SH-SY5Y (cell line): ENCODE data around the gene ADPRHL1.

Source experiments
- GATA2 ChIP-seq: IDR thresholded peaks from 2 replicates; pipeline ENCODE4 v1.6.1; 2011; ENCODE audit warnings: mild to moderate bottlenecking, low read depth, low read length
- GATA3 ChIP-seq: IDR thresholded peaks from 2 replicates; pipeline ENCODE4 v1.6.1; 2011; ENCODE audit warnings: low read depth, mild to moderate bottlenecking, low read length, moderate library complexity

The ADPRHL1 gene

DNA sequence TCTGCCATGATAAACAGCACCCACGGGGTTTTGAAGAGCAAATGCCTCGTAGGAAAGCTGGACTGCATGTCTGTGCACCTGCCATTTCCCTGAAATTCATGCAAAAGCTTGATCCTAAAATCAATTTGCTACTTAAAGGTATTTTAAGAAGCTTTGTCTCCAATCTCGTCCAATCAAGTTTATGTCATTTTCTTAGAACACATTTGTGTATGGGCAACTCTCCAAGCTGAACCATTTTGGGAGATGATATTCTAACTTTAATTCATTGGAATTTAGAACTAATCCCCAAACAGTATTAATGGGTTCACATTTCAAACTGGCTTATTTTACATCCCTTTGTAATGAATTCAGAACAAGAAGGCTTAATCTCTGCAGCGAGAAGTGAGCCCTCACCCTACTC lies 822 bp downstream of the ADPRHL1 start:
- TF ChIP-seq GATA2 (no peak), GATA3 (no peak)

DNA sequence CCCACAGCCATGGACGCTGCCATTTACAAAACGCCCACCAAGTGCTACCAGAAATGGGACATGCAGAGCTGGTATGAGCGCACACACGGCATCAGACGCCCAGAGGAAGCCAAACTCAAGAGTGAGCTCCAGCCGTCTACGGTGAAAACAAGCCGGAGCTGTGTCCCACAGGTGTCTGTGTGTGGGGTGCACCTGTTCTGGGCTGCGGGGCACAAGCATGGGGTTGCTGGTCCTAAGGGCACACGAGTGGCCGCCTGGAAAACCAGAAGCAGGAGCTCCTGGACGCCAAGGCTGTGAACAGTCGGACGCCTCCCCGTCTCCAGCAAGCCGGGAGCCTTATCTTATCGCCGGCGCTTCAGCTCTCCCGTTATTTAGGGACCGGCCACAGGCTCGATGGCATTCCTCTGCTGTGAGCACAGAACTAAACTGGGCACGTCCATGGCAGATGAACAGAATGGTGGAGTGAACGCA lies 1.3 kb downstream of the ADPRHL1 start:
- TF ChIP-seq GATA3 (no peak), GATA2 (no peak)

DNA sequence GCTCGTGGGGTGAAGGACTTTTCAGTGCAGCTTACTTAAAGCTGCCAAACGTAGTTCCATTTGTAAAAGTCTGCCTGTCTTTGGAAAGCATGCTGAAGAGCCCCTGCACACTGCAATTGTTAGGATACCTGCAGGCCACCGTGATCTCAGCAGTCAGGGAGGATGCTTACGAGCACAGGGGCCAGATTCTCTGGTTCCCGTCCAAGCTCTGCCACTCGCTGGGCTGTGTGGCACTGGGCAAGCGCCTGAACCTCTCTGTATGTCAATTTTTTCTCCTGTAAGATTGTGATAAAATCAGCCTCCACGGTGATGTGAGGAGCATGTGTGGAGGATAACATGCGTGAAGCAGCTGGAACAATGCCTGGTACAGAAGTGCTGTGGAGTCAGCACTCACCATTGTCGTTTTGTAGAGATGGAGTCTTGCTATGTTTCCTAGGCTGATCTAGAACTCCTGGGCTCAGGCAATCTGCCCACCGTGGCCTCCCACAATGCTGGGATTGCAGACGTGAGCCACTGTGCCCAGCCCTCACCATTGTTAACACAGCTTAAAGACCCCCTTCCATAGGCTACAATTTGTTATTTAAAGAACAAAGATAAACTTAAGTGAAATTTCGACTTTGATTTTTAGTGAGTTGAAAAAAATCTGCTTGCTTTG lies 3.5 kb downstream of the ADPRHL1 start:
- TF ChIP-seq GATA2 = no peak

DNA sequence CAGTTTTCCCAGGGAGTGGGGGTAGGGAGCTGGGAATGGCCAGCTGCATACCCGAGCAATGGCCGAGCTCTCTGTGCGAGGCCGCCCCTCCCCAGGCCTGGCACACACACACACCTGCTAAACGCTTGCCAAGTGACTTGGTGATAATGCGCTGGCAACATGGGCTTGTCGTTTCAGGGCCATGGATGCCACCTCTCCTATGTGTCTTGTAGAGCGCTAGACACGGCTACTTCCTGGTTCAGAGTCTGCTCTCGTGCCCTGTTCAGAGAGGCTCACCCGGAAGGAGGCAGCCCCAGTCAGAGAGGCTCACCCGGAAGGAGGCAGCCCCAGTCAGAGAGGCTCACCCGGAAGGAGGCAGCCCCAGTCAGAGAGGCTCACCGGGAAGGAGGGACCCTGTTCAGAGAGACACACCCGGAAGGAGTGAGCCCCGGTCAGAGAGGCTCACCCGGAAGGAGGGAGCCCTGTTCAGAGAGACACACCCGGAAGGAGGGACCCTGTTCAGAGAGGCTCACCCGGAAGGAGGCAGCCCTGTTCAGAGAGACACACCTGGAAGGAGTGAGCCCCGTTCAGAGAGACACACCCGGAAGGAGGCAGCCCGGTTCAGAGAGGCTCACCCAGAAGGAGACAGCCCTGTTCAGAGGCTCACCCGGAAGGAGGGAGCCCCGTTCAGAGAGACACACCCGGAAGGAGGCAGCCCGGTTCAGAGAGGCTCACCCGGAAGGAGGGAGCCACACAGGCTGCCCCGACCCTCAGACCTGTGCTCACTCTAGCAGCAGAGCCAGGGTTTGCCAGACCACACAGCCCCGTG lies 4.2 kb downstream of the ADPRHL1 start:
- TF ChIP-seq GATA2 (no peak), GATA3 (no peak)

DNA sequence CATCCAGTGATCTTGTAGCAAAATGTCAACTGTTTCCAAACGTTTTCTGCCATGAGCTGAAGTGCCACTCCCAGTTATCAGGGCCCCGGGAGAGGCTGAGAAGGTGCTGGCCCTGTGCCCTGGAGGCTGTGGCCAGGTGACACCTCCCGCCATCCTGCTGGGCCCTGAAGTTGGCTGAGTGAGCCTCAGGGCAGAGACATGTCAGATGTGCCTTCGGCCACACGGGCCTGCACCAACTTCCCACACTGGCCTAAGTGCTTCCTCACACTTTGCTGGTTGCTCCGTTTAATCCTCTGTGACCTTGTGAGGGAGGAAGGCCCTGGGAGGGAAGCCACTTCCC lies 4.8 kb downstream of the ADPRHL1 start:
- TF ChIP-seq GATA3 (no peak), GATA2 (no peak)

DNA sequence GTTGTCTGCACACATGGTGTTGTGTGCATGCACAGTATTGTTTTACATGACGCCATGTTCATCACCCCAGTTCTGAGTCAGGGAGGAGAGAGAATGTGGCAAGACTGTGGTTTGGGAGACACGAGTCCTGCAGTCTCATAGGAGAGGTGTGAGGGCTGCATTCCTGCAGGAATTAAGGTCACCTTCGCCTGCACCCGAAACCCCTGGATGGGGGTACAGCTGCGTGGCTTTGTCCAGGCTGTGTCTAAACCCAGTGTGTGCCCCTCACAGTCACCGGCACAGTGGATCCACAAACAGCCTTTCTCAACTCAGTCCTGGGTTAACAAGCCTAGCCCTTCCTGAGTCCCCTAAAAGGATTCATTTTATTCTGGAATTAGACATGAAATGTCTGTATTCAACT lies 5.7 kb downstream of the ADPRHL1 start:
- TF ChIP-seq GATA2 (no peak), GATA3 (no peak)

DNA sequence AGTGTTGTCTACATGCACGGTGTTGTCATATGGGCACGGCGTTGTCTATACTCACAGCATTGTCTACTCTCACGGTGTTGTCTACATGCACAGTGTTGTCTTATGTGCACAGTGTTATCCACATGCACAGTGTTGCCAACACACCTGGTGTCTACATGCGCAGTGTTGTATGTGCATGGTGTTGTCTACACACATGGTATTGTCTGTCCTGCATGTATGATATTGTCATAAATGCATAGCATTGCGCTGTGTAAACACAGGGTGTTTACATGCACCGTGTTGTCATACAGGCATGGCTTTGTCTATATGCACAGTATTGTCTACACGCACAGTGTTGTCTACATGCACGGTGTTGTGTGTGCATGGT lies 6.8 kb downstream of the ADPRHL1 start:
- TF ChIP-seq GATA2 (no peak), GATA3 (no peak)

DNA sequence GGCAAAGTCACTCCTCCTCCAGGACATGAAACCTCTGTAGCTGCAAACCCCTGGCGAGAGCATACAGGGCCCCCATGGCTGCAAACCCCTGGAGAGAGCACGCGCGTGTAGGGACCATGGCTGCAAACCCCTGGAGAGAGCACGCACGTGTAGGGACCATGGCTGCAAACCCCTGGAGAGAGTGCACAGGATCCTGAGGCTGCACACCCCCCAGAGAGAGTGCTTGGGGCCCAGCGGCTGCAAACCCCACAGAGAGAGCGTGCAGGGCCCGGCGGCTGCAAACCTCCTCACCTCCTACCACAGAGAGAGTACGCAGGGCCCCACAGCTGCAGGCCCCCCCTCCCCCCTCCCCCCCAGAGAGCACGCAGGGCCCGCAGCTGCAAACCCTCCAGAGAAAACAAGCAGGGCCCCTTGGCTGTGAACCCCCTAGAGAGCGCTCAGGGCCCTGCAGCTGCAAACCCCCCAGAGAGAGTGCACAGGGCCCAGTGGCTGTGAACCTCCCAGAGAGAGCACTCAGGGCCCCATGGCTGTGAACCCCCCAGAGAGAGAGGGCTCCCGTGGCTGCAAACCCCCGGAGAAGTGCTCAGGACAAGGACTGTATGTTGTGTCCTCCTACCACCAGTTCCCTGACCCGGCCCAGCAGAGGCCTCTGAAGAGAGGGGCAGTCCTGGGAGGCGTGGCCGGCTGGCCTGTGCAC lies 7.3 kb downstream of the ADPRHL1 start:
- TF ChIP-seq GATA2 (no peak), GATA3 (no peak)

DNA sequence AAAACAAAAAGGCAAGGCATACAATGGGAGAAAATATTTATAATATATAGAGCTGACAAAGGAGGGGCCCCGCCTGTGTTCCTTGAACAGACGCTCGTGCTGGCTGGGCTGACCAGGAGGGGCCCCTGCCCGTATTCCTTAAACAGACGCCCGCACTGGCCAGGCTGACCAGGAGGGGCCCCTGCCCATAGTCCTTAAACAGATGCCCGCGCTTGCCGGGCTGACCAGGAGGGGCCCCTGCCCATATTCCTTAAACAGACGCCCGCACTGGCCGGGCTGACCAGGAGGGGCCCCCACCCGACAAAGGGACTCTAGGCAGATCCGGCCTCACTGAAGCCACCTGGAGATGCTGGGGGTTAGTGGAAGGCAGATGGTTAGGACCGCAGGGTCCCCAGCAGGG lies 9.3 kb downstream of the ADPRHL1 start:
- TF ChIP-seq GATA3 (no peak), GATA2 (no peak)

DNA sequence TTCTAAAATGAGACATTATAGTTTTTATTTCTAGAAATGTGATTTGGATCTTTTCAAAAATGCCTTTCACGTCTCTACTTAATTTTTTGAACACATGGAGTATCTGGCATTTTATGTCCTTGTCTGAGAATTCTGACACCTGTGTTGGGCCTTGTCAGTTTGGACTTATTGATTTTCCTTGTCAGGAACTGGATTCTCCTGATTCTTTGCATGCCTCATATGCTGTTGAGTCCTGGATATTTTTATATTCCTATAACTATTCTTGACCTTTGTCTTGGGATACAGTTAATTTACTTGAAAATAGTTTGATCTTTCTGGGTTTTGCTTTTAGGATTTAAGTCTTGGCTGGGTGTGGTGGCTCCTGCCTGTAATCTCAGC lies 10.3 kb downstream of the ADPRHL1 start:
- TF ChIP-seq GATA3 = no peak
- no peak for TF ChIP-seq GATA2

DNA sequence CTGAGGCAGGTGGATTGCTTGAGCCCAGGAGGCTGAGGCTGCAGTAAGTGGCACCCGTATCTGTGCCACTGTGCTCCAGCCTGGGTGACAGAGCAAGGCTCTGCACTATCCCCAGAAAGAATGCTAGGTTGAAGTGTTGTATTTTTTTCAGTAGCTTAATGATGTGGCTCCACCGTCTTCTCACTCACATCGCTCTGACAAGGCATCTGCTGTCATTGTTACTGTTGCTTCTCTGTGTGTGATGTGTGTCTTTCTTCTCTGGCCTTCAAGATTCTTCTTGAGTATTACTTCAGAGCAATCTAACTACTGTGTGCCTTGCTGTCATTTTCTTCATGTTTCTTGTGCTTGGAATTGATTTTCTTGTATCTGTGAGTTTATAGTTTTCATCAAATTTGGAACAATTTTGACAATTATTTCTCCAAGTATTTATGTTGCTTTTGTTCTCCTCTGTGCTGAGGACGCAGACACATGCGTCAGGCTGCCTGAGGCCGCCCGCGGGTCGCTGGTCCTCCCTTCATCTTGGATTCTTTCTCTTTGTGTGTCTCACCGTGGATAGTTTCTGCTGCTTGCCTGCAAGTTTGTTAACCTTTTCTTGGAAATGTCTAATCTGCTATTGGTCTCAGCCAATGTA lies 10.8 kb downstream of the ADPRHL1 start:
- TF ChIP-seq GATA3 (no peak), GATA2 (no peak)

DNA sequence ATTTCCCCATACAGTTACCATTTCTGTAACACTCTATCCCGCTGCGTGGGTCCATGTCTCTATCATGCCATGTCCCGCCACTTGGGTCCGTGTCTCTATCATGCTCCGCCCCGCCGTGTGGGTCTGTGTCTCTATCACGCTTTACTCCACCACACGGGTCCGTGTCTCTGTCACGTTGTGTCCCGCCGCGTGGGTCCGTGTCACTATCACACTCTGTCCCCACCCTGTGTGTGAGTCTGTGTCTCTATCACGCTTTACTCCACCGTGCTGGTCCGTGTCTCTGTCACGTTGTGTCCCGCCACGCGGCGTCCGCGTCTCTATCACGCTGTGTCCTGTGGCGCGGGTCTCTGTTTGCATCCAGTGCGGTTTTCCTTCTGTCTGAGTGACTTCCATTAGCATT lies 11.6 kb downstream of the ADPRHL1 start:
- no peak for TF ChIP-seq GATA3
- TF ChIP-seq GATA2 = no peak

DNA sequence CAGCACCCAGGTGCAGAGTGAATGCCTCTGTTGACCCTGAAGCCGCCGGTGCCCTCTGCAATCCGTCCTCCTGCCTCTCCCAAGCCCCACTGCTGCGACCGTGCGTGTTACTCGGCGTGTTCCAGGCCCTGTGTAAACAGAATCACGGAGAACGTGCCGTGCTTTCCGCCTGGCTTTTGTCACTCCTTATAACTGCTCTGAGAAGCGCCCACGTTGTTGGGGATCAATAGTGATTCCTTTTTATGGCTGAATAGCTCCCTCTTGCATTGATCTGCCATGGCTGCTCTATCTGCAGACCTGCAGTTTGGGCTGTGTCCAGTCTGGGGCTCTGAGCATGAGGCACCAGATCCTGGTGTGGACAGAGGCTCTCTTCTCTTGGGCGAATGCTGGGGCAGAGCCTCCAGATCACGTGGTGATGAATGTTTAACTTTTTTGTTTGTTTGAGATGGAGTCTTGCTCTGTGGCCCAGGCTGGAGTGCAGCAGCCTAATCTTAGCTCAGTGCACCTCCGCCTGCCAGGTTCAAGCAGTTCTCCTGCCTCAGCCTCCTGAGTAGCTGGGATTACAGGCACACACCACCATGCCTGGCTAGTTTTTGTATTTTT lies 15.8 kb downstream of the ADPRHL1 start:
- TF ChIP-seq GATA3 (no peak), GATA2 (no peak)

DNA sequence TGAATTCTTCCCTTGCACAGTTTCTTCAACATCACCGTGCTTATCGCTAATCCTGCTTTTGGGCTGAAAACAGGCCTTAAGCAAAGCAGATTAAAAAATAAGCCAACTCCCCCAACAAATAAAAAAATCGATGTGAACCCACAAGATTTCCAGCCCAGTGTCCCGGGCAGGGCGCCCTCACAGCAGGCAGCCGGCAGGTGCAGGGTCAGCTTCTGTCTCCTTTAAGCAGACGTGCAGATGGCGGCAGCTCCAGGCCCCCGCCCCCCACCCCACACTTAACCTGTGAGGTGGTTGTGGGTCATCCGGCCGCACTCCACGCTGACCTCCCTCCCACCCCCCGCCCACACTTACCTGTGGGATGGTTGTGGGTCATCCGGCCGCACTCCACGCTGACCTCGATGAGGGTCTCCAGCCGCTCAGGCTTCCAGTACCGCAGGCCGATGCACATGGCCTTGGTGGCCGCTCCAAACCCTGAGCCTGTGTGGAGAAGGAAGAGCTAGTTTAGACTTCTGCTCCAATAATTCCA lies 19.8 kb downstream of the ADPRHL1 start:
- TF ChIP-seq GATA3 (no peak), GATA2 (no peak)
